ENCODE data around the gene TBL3. TPM values are rescaled to one million over a fixed set of nuclear protein-coding genes. Genes with fewer than 3 reads are reported as not detected.

Gene TBL3
- total and polyA plus RNA-seq, 2 donors (not counting 1 experiment from before 2014, with no cell fraction given), result 31.9 to 52.2 TPM

GRCh38 chr16:2008631-2009163, 36.8 kb downstream of the TBL3 start:
- H3K9me3 ChIP-seq (ENCODE audit: control extremely low read depth in 1 of 3, control insufficient read depth in 2 of 3, insufficient read depth in 1 of 3, low read length in 2 of 3), result no peaks in the 10 kb centered on the region
- CTCF ChIA-PET, result interaction anchor here (1.1 to 1.8 kb wide), 2 partner anchors 50 to 132 kb away, joined by 3 to 10 read pairs; no protein-coding TSS in a partner anchor
- no peak for TF ChIP-seq CTCF (IDR thresholded peaks at IDR 0.05)
- TF ChIP-seq EZH2 (IDR thresholded peaks at IDR 0.05; ENCODE audit: borderline replicate concordance, insufficient read depth, low read depth, low read length, poor library complexity, severe bottlenecking), result no peak
- Mint-ChIP-seq H3K4me3 (peak overlapping the region; percentile 82), H3K9me3 (ENCODE audit: insufficient read depth) (no peaks in the 10 kb centered on the region), H3K4me1 (peaks cover 47% of the 10 kb centered on the region), H3K27ac (peak overlapping the region; percentile 68), H3K27me3 (no peaks in the 10 kb centered on the region)
- ATAC-seq (ENCODE audit: low read depth) (no peak), DNase-seq (no peak)
- peak overlapping the region in 4 of 5 experiments; percentile 44 to 67 (median 56) for H3K4me3 ChIP-seq (ENCODE audit: control extremely low read depth in 1 of 5, extremely low read depth in 1 of 5, insufficient read depth in 1 of 5, low read depth in 2 of 5, low read length in 4 of 5)
- peaks cover 56% of the 10 kb centered on the region for H4K20me1 ChIP-seq (ENCODE audit: control insufficient read depth, insufficient read depth, low read length, poor library complexity, severe bottlenecking)
- H3K36me3 ChIP-seq (replicated peaks in 1 of 2; ENCODE audit: control extremely low read depth in 1 of 2, control insufficient read depth in 1 of 2, extremely low read depth in 1 of 2, insufficient read depth in 2 of 2, low read length in 1 of 2), result peaks cover 0 to 7% of the 10 kb centered on the region in 2 experiments
- peaks cover 42 to 54% of the 10 kb centered on the region in 2 donors for H3K4me1 ChIP-seq (ENCODE audit: control insufficient read depth in 2 of 2, insufficient read depth in 2 of 2, low read length in 2 of 2)
- POLR2A ChIA-PET, result interaction anchor here (0.6 to 1.5 kb wide), 4 partner anchors 13 to 147 kb away, joined by 3 to 5 read pairs (median 4); partner anchors contain the start of genes RPS2 and TRAF7
- 1% methylated on average over 23 of the region's 23 CpGs for WGBS (ENCODE audit: insufficient coverage)
- peak overlapping the region in 1 of 2 donors; percentile 77 for H3K27ac ChIP-seq (ENCODE audit: low read length in 2 of 2)
- H3K9ac ChIP-seq (ENCODE audit: low read length), result peak overlapping the region; percentile 63
- intact Hi-C loops (cut with micrococcal nuclease), result loop anchor here (1.0 to 2.0 kb wide), 7 partner anchors 15 to 147 kb away; partner anchors contain the start of genes GFER, NDUFB10, NTHL1 and RPS2
- peak overlapping the region; percentile 51 for H2AFZ ChIP-seq (ENCODE audit: insufficient read depth, low read depth, low read length, poor library complexity, severe bottlenecking)
- H3K27me3 ChIP-seq (replicated peaks in 1 of 4; ENCODE audit: control extremely low read depth in 1 of 4, control insufficient read depth in 3 of 4, insufficient read depth in 4 of 4, low read length in 3 of 4), result no peaks in the 10 kb centered on the region
- H3K79me2 ChIP-seq (ENCODE audit: control insufficient read depth, insufficient read depth, low read length), result peaks cover 63% of the 10 kb centered on the region
- peak overlapping the region; percentile 77 for H3K4me2 ChIP-seq (replicated peaks; ENCODE audit: low read depth, low read length, poor library complexity, severe bottlenecking)
